Panc1 (cell line): ENCODE data around the gene PLIN1. TPM values are rescaled to one million over a fixed set of nuclear protein-coding genes. Genes with fewer than 3 reads are reported as not detected.

Source experiments
- ATAC-seq: fragments of 200-7000 bp; cut with Tn5 transposase; 2 replicates; pipeline ENCODE4 v1.9.1; 2020; ENCODE audit warnings: mild to moderate bottlenecking, moderate library complexity
- BruUV-seq: library from RNA; stranded (reverse); fragments of 400-500 nt; replicated peaks from 2 replicates; lab custom pipeline; 2021; lab: Mats Ljungman, UMichigan
- CTCF ChIA-PET: fragments of 300-600 bp; sonication (Branson Sonifier 250); formaldehyde crosslinking; loops from one replicate; lab custom pipeline; 2022; ENCODE audit warnings: antibody characterized with exemption; lab: Charles Lee
- POLR2A ChIA-PET: fragments of 300-600 bp; sonication (Branson Sonifier 250); formaldehyde crosslinking; loops from one replicate; lab custom pipeline; 2022; ENCODE audit warnings: antibody characterized with exemption; lab: Charles Lee
- DNase-seq: peaks from one replicate; pipeline ENCODE4 v3.0.0-alpha.2; 2010; ENCODE audit warnings: low read depth, low spot score
- H3K27ac ChIP-seq: 2 replicates; pipeline ENCODE4 v1.5.1; 2011; ENCODE audit warnings: mild to moderate bottlenecking, low read length, inconsistent platforms
- H3K27me3 ChIP-seq: fragments of 200-500 bp; sonication (Bioruptor generic); 2 replicates; pipeline ENCODE4 v1.6.0; 2014; ENCODE audit warnings: low read length, inconsistent platforms; ENCODE audit not compliant: control insufficient read depth, insufficient read depth
- H3K36me3 ChIP-seq: fragments of 200-500 bp; sonication (Bioruptor generic); 2 replicates; pipeline ENCODE4 v1.5.1; 2014; ENCODE audit warnings: inconsistent platforms, mild to moderate bottlenecking, low read length, moderate library complexity; ENCODE audit not compliant: control insufficient read depth, insufficient read depth
- H3K4me1 ChIP-seq: 2 replicates; pipeline ENCODE4 v1.5.1; 2011; ENCODE audit warnings: inconsistent platforms, mild to moderate bottlenecking, low read length, moderate library complexity; ENCODE audit not compliant: control insufficient read depth, insufficient read depth
- H3K4me3 ChIP-seq, 2 experiments: 2 replicates each; pipeline ENCODE4 v1.5.1; 2011 to 2012; ENCODE audit warnings: low read depth in 2 of 2, low read length in 2 of 2, mild to moderate bottlenecking in 2 of 2, inconsistent platforms in 1 of 2, moderate library complexity in 1 of 2
- H3K9me3 ChIP-seq: fragments of 200-500 bp; sonication (Bioruptor generic); 2 replicates; pipeline ENCODE4 v1.5.1; 2014; ENCODE audit warnings: low read depth, mild to moderate bottlenecking, inconsistent platforms, low read length, moderate library complexity; ENCODE audit not compliant: control insufficient read depth, insufficient read depth
- POLR2AphosphoS5 ChIP-seq: IDR thresholded peaks from 2 replicates; pipeline ENCODE4 v1.6.1; 2012; ENCODE audit warnings: mild to moderate bottlenecking, low read depth, low read length, moderate library complexity
- SIN3A ChIP-seq: IDR thresholded peaks from 2 replicates; pipeline ENCODE4 v1.6.1; 2012; ENCODE audit warnings: low read depth, mild to moderate bottlenecking, low read length, moderate library complexity, borderline replicate concordance; ENCODE audit not compliant: insufficient read depth
- TCF7L2 ChIP-seq: IDR thresholded peaks from 2 replicates; pipeline ENCODE4 v1.6.1; 2011; ENCODE audit warnings: mild to moderate bottlenecking, low read depth, low read length, inconsistent platforms
- in situ Hi-C: cut with HindIII; loops from 2 replicates; pipeline ENCODE4 v1.10.0; 2016; ENCODE audit warnings: low sequenced_read_pairs, low pct_unique_long_range_greater_than_20kb
- intact Hi-C: fragments of 100-400 bp; cut with micrococcal nuclease; formaldehyde crosslinking; loops from one replicate; pipeline ENCODE4 v1.10.0; 2022; ENCODE audit not compliant: unreplicated experiment
- total RNA-seq: library from RNA; stranded (reverse); gene quantifications from one replicate; pipeline ENCODE4 v1.2.1, GENCODE V29; 2021; ENCODE audit not compliant: unreplicated experiment
- TF ChIP-seq, protein P1 (sequence below), 2 experiments: IDR thresholded peaks; 2 replicates each; pipeline ENCODE4 v1.6.1; 2011 to 2012; ENCODE audit warnings: low read depth in 2 of 2, control low read depth in 1 of 2, low read length in 1 of 2, mild to moderate bottlenecking in 1 of 2, moderate library complexity in 1 of 2; ENCODE audit not compliant: insufficient read depth in 1 of 2
- TF ChIP-seq, protein P2 (sequence below): fragments of 450-650 bp; IDR thresholded peaks from 2 replicates; pipeline ENCODE4 v1.5.1; 2017; ENCODE audit warnings: mild to moderate bottlenecking

PLIN1 gene
- total RNA-seq, 1 experiment from 2014 or later = 0.44 TPM

DNA sequence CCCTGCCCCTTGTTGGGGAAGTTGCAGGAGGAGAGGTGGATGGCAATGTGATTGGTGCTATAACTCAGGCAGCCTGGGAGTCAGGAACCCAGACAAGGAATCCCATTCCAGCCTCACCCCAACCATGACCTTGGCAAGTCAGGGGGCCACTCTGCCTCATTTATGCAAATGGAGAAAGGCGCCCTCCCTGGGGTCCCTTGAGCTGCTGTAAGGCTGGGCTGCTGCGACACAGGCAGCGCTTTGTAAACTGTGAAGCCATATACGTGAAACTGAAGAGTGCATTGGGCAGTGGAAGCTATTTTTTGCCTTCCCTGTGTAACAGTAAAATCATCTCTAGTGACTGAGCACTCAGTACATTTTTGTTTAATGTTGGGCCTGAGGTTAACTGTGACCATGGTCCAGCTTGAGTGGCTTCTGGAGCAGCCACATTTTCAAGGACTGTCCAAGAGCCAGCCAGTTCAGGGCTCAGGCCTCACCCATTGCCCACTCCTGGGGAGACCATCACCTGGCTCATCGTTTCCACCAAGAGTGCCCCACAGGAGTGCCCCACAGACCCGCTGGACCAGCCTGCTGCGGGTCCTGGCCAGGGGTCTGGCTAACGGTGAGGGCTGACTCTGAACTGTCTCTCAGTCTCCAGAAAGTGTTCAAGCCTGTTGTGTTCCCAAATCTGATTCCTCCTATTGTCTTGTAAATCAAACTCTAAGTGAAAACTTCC, 51.8 kb downstream of the PLIN1 start:
- POLR2A ChIA-PET = no interaction called here

DNA sequence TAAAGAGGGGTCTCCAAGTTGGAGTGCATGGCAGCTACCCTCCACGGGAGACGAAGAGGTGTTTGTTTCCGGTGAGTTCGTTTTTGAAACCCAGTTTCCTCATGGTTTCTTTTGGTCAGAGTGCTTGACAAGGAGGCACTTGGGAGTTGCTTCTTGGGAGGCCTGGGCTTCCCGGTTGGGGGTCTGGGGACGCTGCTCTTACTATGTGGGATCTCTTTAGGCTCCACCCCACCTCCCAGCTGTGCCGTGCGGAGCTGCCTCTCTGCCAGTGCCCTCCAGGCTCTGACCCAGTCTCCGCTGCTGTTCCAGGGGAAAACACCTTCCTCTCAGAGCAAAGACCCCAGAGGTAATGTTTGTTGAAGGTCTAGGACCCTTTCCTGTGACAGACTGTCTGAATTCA, 53.5 kb downstream of the PLIN1 start:
- ChIA-PET POLR2A (no interaction called here), CTCF (no interaction called here)
- no peaks in the 10 kb centered on the region for H3K9me3 ChIP-seq
- no peak overlapping the region for H3K4me3 ChIP-seq
- no peak for ATAC-seq
- intact Hi-C loops = no loop called here
- TF ChIP-seq, protein P1, sequence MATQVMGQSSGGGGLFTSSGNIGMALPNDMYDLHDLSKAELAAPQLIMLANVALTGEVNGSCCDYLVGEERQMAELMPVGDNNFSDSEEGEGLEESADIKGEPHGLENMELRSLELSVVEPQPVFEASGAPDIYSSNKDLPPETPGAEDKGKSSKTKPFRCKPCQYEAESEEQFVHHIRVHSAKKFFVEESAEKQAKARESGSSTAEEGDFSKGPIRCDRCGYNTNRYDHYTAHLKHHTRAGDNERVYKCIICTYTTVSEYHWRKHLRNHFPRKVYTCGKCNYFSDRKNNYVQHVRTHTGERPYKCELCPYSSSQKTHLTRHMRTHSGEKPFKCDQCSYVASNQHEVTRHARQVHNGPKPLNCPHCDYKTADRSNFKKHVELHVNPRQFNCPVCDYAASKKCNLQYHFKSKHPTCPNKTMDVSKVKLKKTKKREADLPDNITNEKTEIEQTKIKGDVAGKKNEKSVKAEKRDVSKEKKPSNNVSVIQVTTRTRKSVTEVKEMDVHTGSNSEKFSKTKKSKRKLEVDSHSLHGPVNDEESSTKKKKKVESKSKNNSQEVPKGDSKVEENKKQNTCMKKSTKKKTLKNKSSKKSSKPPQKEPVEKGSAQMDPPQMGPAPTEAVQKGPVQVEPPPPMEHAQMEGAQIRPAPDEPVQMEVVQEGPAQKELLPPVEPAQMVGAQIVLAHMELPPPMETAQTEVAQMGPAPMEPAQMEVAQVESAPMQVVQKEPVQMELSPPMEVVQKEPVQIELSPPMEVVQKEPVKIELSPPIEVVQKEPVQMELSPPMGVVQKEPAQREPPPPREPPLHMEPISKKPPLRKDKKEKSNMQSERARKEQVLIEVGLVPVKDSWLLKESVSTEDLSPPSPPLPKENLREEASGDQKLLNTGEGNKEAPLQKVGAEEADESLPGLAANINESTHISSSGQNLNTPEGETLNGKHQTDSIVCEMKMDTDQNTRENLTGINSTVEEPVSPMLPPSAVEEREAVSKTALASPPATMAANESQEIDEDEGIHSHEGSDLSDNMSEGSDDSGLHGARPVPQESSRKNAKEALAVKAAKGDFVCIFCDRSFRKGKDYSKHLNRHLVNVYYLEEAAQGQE (IDR thresholded peaks at IDR 0.05; ENCODE audit: insufficient read depth in 1 of 2, low read depth in 2 of 2, low read length in 1 of 2) = no peak
- TF ChIP-seq TCF7L2 (no peak), POLR2AphosphoS5 (no peak)
- in situ Hi-C loops = no loop called here
- no TSS peak for BruUV-seq
- no peak overlapping the region for H3K27ac ChIP-seq
- no peak for DNase-seq
- H3K4me1 ChIP-seq = no peaks in the 10 kb centered on the region
- H3K27me3 ChIP-seq = no peaks in the 10 kb centered on the region
- peaks cover 14% of the 10 kb centered on the region for H3K36me3 ChIP-seq

More for the DNA sequence above, 51.8 kb downstream of the PLIN1 start:
- BruUV-seq = no TSS peak
- no peak overlapping the region for H3K27ac ChIP-seq
- H3K36me3 ChIP-seq = peaks cover 15% of the 10 kb centered on the region
- in situ Hi-C loops = no loop called here
- CTCF ChIA-PET = no interaction called here
- intact Hi-C loops = no loop called here
- H3K9me3 ChIP-seq = no peaks in the 10 kb centered on the region
- DNase-seq (no peak), ATAC-seq (no peak)
- no peaks in the 10 kb centered on the region for H3K27me3 ChIP-seq
- H3K4me1 ChIP-seq = no peaks in the 10 kb centered on the region
- TF ChIP-seq, protein P1 (IDR thresholded peaks at IDR 0.05; ENCODE audit: insufficient read depth in 1 of 2, low read depth in 2 of 2, low read length in 1 of 2) = no peak
- no peak for TF ChIP-seq POLR2AphosphoS5
- no peak overlapping the region for H3K4me3 ChIP-seq

DNA sequence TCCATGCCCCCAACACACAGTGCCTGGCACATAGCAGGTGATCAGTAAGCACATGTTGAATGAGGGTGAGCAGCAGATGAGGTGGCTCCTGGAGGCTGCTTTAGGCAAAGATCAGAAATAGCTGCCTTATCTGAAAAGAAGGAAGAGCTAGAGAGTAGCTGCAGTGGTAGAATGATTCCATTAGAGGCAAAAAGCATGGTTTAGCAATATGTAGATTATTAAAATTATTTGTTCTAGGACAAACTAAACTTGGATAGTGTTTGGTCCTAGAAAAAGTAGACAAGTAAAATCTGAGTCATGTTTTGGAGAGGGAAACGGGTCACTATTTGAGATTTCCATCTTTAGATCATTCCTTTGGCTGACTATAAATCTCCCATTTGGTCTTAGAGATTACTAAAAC, 56.0 kb downstream of the PLIN1 start:
- intact Hi-C loops = no loop called here

More for the DNA sequence above, 56.0 kb downstream of the PLIN1 start:
- DNase-seq (no peak), ATAC-seq (no peak)
- Histone ChIP-seq H3K27ac (no peak overlapping the region), H3K4me1 (no peaks in the 10 kb centered on the region), H3K4me3 (no peak overlapping the region), H3K36me3 (peaks cover 19% of the 10 kb centered on the region), H3K9me3 (no peaks in the 10 kb centered on the region), H3K27me3 (no peaks in the 10 kb centered on the region)
- in situ Hi-C loops = no loop called here
- no TSS peak for BruUV-seq
- POLR2A ChIA-PET = interaction anchor here (0.7 kb wide), 1 partner anchor 21 kb away, joined by 3 read pairs; no protein-coding TSS in a partner anchor
- CTCF ChIA-PET = no interaction called here
- TF ChIP-seq, protein P1 (IDR thresholded peaks at IDR 0.05; ENCODE audit: insufficient read depth in 1 of 2, low read depth in 2 of 2, low read length in 1 of 2) = no peak
- TF ChIP-seq SIN3A = no peak
- no peak for TF ChIP-seq TCF7L2
- TF ChIP-seq, protein P2, sequence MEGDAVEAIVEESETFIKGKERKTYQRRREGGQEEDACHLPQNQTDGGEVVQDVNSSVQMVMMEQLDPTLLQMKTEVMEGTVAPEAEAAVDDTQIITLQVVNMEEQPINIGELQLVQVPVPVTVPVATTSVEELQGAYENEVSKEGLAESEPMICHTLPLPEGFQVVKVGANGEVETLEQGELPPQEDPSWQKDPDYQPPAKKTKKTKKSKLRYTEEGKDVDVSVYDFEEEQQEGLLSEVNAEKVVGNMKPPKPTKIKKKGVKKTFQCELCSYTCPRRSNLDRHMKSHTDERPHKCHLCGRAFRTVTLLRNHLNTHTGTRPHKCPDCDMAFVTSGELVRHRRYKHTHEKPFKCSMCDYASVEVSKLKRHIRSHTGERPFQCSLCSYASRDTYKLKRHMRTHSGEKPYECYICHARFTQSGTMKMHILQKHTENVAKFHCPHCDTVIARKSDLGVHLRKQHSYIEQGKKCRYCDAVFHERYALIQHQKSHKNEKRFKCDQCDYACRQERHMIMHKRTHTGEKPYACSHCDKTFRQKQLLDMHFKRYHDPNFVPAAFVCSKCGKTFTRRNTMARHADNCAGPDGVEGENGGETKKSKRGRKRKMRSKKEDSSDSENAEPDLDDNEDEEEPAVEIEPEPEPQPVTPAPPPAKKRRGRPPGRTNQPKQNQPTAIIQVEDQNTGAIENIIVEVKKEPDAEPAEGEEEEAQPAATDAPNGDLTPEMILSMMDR = no peak
- no peak for TF ChIP-seq POLR2AphosphoS5
